GM18909 (cell line): ENCODE results near the gene TEC.

ENCODE experiments used
- ATAC-seq: cut with Tn5 transposase; IDR thresholded peaks from one replicate; pipeline ENCODE4 v1.9.1; 2021; ENCODE audit warnings: mild to moderate bottlenecking; ENCODE audit not compliant: unreplicated experiment, poor library complexity

Gene TEC

DNA sequence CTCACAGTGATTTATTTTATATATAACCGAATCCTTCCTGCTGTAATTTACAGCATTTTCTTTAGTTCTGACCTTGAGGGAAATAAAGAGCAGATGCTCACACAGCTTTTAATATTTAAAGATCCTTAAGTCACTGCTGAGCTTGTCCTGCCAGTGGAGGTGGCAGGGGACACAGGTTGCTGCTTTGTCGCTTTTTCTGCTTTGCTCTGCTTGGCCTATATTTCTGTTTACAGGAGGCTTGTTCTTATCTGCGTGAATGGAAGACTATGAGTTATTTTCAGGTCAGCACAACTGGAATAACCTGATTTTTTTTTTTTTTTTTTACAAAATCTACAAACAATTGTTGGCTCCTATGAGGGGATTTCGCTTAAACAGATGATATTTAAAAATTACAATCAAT lies 137.9 kb downstream of the TEC start:
- no peak for ATAC-seq

- ATAC-seq, result no peak
These were observed 139.5 kb downstream of the TEC start for GRCh38 chr4:48130100-48130499.

DNA sequence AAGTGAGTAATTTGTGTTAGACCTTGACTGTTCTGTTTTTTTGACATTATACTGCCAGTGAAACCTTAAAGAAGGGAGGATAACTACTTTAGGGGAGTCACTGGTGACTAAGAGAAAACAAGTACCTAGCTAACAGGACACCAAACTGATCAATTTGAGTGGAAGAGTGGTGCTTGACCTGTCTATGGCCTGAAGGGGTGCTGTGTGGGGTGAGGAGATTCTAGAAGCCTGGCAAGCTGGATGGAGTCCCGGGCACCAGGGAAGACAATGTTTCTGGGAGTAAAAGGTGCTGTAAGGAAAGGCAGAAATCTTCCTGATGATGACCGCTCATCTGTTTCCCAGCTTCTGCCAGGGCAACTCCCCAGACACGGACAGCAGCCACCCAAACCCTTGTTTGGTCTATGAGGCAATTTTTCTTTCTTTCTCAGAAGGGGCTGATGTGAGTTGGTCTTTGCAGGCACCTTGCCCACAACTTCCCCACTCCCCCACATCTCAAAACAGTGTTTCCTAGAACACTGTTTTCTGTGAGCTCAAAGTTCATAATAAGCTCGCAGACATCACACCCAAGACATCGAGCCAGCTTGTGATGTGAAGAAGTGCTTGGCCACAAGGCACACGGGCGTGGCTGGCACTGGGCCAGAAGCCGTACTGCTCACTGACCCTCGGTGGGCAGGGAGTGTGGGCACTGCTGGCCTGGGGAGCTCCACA lies 140.2 kb downstream of the TEC start:
- ATAC-seq, result no peak

DNA sequence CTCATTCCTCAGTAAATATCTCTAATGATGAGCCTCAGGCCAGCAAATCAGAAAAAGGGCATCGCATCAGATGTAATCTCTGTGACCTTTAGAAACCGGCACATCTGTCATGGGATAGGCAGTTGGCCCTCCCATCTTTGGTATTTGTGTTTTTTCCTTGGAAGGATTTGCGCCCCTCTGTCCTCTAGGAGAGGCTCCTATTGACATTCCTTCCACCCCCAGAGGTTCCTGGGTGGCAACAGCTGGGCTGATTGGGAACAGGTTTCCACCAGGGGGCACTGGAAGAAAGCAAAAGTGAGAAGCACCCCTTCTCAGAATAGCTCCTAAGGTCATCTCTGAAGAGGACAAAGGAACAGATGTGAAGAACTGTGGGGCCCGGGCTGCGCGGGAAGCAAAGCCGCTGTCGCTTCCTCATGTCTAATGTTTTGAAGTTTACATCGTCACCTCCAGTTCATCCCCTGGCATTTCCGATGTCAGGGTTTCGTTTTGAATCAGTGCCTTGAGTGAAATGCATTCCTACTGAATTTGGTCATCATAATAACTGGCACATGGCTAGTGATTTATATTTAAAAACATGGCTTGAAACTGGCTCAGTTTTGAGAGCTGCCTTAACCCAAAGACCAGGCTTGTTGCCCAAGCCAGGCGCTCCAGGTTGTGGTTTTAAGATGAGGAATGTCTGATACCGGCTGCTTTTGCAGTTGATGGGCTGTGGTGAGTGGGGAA lies 141.8 kb downstream of the TEC start:
- ATAC-seq, result peak; percentile 89

- no peak for ATAC-seq
These were observed 142.4 kb downstream of the TEC start for GRCh38 chr4:48127231-48127630.

GRCh38 chr4:48126621-48127020 lies 143.0 kb downstream of the TEC start:
- ATAC-seq, result no peak

DNA sequence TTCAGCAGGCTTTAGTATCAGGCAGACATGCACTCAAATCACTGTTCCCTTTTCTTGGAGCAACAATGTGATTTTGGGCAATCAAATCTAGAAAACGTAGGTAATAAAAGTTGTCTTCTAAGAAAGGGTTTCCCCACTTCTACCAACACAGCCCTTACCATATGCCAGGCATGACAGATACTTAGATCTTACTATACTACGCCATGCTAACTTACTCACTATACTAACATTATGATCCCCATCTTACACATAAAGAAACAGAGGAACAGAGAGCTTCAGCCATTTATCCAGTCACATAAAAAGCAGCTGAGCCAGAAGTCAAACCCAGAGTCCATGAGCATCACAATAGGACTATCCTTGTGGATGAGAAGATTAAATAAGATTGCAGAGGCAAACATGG lies 144.8 kb downstream of the TEC start:
- ATAC-seq, result no peak

GRCh38 chr4:48122756-48123155 lies 146.9 kb downstream of the TEC start:
- no peak for ATAC-seq

- ATAC-seq, result no peak
These were observed 148.5 kb downstream of the TEC start for GRCh38 chr4:48121180-48121579.

DNA sequence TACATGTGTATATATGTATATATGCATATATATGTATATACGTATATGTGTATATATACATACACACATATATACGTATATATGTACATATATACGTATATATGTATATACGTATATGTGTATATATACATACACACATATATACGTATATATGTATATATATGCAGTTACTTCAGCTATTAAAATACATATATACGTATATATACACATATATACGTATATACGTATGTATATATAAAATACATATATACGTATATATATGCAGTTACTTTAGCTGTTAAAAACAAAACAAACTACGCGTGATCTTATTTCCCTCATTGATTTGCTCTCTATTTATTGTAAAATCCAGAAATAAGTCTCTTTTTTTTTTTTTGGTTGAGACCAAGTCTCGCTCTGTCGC lies 149.5 kb downstream of the TEC start:
- no peak for ATAC-seq

DNA sequence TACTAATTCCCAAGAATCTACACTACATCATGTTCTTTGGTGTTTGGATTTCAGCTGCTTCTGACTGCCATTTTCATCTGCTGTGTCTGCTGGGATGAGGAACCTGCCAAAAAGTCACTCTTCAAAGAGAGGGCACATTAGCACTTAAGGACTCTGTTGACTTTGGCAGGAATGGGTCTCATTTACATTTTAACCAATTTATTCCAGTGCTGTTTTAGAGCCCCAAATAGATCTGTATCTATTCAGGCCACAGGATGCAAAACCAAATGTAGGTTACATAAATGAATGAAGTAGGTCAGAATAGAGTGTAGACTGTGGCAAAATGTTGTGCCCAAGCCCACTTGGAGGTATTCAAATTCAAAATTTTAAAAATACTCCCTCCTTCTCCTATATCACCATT lies 150.0 kb downstream of the TEC start:
- no peak for ATAC-seq

GRCh38 chr4:48118081-48118480 lies 151.6 kb downstream of the TEC start:
- ATAC-seq, result no peak

DNA sequence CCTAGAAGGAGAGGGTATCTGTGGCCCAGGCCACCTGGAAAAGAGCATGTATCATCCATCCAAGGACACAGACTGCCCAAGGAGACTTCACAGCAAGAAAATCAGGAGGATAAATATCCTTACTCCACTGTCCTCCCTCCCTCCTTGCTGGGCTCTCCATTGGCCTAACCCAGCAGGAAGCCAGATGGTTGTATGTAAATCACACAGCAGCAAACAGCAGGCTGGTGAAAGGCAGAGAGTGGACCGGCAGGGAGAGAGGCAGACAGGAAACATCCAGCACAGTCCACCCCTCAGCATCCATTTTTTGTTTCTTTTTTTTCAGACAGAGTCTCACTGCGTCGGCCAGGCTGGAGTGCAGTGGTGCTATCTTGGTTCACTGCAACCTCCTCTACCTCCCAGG lies 153.1 kb downstream of the TEC start:
- no peak for ATAC-seq

GRCh38 chr4:48114412-48114811 lies 155.2 kb downstream of the TEC start:
- no peak for ATAC-seq

DNA sequence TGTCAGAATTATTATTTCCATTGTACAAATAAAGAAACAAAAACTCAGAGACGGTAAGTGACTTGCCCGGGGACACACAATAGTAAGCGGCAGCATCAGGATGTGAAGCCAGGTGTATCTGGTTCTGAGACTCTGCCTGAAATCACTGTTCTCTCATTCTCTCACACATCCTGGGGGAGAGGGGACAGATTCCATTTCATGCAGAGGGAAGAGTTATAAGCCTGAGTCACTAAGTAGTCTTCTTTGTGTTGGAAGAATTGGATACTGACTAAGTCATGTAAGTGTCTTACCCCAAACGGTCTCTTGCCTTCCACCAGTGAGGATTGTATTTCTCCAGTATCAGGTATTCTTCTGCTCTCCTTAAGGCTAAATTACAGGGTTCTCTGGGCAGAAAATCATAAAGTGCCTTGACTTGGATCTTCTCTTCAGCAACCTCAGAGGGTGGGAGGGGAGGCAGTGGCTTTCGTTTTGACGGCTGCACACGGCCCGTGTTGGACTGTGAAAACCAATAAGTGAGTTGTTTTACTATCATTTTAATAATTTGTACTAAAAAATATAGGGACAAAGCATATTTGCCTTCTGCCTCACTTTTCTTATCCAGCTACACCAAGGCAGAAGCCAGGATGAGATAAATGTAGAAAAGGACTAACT lies 157.5 kb downstream of the TEC start:
- no peak for ATAC-seq

GRCh38 chr4:48110452-48110978 lies 159.1 kb downstream of the TEC start:
- no peak for ATAC-seq

DNA sequence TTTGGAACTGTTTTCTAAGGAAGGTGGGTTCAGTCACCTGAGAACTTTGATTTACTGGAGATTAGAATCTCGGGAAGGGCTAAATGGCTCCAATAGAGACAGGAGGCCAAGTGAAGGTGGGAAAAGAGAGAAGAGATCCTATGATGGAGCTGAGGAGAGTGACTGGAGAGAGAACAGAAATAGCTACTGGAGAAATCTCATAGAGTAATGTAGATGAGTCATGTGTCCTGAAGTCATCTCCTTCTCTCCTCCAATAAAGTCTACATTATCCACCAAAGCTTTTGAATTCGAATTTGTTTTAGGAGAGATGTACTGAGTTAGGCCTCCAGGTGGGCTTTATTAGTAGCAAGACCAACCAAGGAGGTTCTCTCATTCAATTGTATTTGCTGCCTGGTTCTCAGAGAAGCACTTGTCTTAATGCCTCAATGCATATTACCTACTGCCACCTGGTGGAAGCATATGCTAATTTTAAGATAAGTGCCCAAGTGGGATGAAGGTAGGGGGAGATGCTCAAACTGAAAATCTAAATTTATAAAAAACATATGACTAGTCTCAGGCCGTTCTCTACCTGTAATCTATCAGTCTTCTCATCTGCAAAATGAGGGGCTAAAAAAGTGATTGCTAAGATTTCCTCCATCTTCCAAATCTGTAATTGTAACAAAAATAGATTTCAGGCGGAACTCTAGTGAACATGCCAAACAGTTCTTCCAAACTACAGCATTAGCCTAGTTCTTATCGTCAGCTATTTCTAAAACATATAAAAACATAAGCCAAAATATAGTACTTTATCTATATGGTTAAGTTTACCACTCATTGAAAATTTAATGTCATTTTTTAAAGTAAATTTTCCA lies 160.0 kb downstream of the TEC start:
- ATAC-seq, result peak; percentile 73

- ATAC-seq, result no peak
These were observed 161.1 kb downstream of the TEC start for GRCh38 chr4:48108309-48109073.

- no peak for ATAC-seq
These were observed 164.4 kb downstream of the TEC start for GRCh38 chr4:48105230-48105629.
